Mammary epithelial cell (primary cell): ENCODE data around the gene MOGAT3.

ENCODE experiments used
- CTCF ChIP-seq, 2 donors: IDR thresholded peaks in 1 of 2; conservative IDR thresholded peaks in 1 of 2; 2 replicates each; pipeline ENCODE4 v1.5.1; 2011 to 2012; ENCODE audit warnings: inconsistent platforms in 2 of 2, low read length in 2 of 2, mild to moderate bottlenecking in 2 of 2, control low read depth in 1 of 2, low read depth in 1 of 2; ENCODE audit not compliant: insufficient read depth in 1 of 2; ENCODE audit errors: extremely low read depth in 1 of 2
- EZH2 ChIP-seq: IDR thresholded peaks from 2 replicates; pipeline ENCODE4 v1.6.1; 2012; ENCODE audit warnings: low read length, inconsistent platforms, borderline replicate concordance

DNA sequence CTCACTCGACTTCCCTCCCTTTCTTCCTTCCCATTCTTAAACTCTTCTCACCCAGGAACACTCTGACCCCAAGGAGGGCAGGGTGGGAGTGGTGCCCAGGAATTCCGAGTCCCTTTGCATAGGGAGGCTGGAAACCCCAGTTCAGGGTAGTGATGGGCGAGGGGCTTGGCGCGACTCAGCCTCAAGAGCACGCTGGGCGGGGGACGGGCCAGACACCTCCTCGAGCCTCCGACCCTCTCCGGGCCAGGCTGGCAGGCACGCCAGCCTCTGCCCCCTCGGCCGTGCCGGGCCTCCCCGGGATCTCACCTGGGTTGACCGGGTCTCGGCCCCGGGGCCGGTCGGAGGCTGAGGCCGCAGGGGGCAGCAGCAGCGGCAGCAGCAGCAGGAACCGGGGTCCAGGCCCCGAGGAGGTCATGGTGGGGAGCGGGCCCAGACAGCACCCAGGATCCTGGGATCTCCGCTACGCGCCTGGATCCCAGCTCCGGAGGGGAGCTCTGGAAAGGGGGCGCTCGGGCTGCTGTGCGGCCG is 16.1 kb upstream of the MOGAT3 start:
- TF ChIP-seq CTCF (conservative IDR thresholded peaks at IDR 0.05 in 1 of 2, IDR thresholded peaks at IDR 0.05 in 1 of 2; ENCODE audit: extremely low read depth in 1 of 2, insufficient read depth in 1 of 2, low read depth in 1 of 2, low read length in 2 of 2) (no peak), EZH2 (no peak)
